Fibroblast of the aortic adventitia (primary cell): ENCODE data around the gene STRA8. TPM values are rescaled to one million over a fixed set of nuclear protein-coding genes. Genes with fewer than 3 reads are reported as not detected.

Experiments used
- DNase-seq: peaks from one replicate; pipeline ENCODE4 v3.0.0-alpha.2; 2010; ENCODE audit warnings: low read depth
- H3K4me3 ChIP-seq: 2 replicates; pipeline ENCODE4 v1.5.1; 2011; ENCODE audit warnings: low read depth, mild to moderate bottlenecking, control low read depth, low read length, moderate library complexity
- total RNA-seq: library from RNA; depleted of rRNA; stranded (reverse); fragments of >200 nt; gene quantifications from 2 replicates; pipeline ENCODE4 v1.2.3, GENCODE V29; 2012; ENCODE audit warnings: low replicate concordance
- TF ChIP-seq, protein P1 (sequence below): IDR thresholded peaks from 2 replicates; pipeline ENCODE4 v1.5.1; 2011; ENCODE audit warnings: mild to moderate bottlenecking, low read length, control low read depth, inconsistent platforms; ENCODE audit not compliant: insufficient read depth

Gene STRA8
- total RNA-seq, 1 donor = not detected

DNA sequence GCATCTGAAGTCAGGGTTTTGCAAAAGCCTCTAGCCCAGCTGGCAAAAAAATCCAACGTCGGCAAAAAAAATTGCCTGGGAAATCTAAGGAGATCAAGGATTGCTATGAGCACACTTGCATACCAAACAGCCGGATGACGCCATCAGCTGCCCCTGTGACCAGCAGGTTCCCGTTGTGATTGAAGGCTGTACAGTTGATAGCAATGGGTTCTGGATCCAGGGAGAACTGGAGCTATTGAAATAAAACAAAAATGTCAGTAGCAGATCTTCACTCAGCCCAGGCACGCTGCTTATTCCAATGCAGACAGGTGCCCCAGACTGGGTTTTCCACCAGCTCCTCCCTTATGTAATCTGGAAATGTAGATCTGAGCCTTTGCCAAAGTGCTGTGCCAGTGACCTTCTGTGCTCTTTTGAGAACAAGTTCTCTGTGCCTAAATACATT, 44.4 kb upstream of the STRA8 start:
- DNase-seq = no peak
- no peak overlapping the region for H3K4me3 ChIP-seq
- TF ChIP-seq, protein P1, sequence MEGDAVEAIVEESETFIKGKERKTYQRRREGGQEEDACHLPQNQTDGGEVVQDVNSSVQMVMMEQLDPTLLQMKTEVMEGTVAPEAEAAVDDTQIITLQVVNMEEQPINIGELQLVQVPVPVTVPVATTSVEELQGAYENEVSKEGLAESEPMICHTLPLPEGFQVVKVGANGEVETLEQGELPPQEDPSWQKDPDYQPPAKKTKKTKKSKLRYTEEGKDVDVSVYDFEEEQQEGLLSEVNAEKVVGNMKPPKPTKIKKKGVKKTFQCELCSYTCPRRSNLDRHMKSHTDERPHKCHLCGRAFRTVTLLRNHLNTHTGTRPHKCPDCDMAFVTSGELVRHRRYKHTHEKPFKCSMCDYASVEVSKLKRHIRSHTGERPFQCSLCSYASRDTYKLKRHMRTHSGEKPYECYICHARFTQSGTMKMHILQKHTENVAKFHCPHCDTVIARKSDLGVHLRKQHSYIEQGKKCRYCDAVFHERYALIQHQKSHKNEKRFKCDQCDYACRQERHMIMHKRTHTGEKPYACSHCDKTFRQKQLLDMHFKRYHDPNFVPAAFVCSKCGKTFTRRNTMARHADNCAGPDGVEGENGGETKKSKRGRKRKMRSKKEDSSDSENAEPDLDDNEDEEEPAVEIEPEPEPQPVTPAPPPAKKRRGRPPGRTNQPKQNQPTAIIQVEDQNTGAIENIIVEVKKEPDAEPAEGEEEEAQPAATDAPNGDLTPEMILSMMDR = no peak

DNA sequence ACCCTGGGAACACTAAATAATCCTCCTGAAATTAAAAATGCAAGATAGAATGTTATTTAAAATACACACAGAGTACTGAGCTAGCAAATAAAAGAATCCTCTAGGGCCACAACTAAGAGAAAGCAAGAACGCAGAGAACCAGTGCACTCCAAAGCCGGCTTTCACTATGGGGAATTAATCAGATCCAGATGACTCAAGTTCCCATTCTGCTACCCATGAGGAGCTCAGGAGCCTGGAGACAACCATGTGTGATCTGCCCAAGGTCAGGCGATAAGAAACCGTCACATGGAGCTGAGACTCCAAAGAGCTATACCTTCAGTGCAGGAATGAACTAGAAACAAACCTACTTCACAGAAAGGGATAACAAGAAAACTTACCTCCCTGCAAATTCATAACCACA, 43.7 kb upstream of the STRA8 start:
- TF ChIP-seq, protein P1 = no peak
- H3K4me3 ChIP-seq = no peak overlapping the region
- peak; percentile 57 for DNase-seq

DNA sequence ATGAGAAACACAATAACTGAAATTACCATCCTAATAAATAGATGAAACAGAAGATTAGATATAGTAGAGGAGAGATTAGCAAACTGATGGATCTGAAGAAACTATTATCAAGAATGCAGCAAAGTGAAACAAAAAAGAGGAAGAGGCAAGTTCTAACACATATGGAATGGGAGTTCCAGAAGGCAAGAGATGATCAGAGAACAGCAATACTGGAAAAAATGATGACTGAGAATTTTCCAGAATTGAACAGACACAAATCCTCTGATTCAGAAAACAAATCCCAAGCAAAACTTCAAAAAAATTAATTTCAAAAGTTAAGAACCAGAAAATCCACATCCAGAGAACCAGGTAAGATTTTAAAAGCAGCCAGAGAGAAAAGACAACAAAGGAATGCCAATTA, 42.9 kb upstream of the STRA8 start:
- DNase-seq = no peak

DNA sequence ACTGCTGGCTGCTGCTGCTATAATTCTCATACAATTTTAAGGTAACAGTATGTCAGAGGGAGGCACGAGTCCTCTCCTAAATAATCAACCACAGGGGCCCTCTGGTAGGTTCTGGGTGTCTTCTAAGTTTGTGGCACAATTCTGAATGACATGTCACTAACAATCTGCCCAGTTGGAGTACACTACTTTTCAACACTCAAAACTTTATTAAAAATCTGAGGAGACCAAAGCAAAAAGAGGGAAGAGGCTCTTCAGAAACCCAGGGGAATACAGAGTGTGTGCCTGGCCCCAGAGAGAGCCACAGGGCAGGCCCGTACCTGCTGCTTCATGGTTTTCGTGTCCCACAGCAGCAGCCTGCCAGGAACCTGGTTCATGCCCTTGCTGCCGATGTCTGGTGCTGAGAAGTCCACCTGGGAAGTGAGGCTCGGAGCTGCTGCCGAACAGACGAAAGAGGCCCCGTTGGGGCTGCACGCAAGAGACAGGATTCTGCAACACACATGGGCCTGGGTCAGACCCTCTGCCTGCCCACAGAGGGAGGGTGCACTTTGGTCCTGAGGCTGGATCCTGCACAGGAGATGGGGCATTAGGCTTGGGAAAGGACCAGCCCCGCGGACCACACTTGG, 40.6 kb upstream of the STRA8 start:
- DNase-seq = no peak
- TF ChIP-seq, protein P1 = no peak
- H3K4me3 ChIP-seq = no peak overlapping the region

More for the DNA sequence above, 42.9 kb upstream of the STRA8 start:
- TF ChIP-seq, protein P1 = no peak
- no peak overlapping the region for H3K4me3 ChIP-seq

DNA sequence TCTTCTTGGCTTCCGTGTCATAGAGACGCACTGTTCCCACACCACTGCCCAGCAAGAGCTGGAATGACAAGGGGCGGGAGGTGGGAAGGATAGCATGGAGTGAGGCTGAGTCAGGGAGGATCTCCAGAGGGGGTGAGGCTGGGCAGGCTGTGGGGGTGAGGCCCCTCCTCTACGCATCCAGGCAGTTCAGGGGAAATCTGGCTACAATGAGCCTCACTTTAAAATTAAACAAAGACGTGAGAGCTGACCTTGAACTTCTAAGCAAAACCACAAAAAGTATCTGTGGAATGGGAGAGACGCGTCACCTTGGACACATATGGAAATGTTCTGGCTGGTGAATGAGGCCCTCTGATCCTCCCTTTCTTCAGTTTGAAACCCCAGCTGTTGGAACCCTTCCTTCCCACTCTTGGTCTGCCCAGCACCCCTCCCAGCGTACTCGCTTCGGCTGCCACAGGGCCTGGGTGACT, 40.0 kb upstream of the STRA8 start:
- DNase-seq = no peak
- TF ChIP-seq, protein P1 = no peak
- H3K4me3 ChIP-seq = no peak overlapping the region

DNA sequence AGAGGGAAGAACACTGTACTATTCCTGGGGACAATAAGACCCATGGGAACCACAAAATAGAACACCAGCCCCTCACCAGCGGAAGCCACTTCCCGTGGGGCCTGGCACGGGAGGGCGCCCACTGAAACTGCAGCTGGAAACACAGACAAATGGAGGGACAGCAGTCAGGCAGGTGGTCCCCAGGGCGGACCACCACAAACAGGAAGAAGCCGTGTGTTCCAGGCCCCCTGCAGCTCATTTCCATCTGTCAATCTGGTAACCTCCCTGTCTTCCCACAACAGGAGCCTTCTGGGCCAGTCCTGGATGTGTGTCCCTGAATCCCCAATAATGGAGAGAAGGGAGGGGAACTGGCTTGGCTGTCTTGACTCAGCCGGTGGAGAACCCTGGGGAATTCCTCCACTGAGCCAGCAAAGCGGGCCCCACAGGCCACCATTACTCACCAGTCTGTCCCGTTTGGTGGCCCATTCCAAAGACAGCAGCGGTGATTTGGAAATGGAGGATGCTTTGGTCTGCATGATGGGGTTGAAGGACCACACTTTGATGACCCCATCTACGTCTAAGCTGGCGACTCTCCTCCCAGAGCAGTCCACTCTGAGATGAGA, 39.0 kb upstream of the STRA8 start:
- TF ChIP-seq, protein P1 = no peak
- no peak overlapping the region for H3K4me3 ChIP-seq
- no peak for DNase-seq
